ENCODE data around the gene N4BP2L1. TPM values are rescaled to one million over a fixed set of nuclear protein-coding genes. Genes with fewer than 3 reads are reported as not detected.

The N4BP2L1 gene
- total RNA-seq, 4 donors from 2014 or later, result 2.2 to 23.6 (median 10.6) TPM

- Histone ChIP-seq H3K27ac (no peak overlapping the region), H3K9me3 (peaks cover 0 to 12% (median 0%) of the 10 kb centered on the region in 3 donors), H3K4me3 (no peak overlapping the region), H3K4me1 (no peaks in the 10 kb centered on the region), H3K27me3 (no peaks in the 10 kb centered on the region), H3K36me3 (peaks cover 0 to 9% (median 0%) of the 10 kb centered on the region in 3 donors)
- TF ChIP-seq, protein P1, sequence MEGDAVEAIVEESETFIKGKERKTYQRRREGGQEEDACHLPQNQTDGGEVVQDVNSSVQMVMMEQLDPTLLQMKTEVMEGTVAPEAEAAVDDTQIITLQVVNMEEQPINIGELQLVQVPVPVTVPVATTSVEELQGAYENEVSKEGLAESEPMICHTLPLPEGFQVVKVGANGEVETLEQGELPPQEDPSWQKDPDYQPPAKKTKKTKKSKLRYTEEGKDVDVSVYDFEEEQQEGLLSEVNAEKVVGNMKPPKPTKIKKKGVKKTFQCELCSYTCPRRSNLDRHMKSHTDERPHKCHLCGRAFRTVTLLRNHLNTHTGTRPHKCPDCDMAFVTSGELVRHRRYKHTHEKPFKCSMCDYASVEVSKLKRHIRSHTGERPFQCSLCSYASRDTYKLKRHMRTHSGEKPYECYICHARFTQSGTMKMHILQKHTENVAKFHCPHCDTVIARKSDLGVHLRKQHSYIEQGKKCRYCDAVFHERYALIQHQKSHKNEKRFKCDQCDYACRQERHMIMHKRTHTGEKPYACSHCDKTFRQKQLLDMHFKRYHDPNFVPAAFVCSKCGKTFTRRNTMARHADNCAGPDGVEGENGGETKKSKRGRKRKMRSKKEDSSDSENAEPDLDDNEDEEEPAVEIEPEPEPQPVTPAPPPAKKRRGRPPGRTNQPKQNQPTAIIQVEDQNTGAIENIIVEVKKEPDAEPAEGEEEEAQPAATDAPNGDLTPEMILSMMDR (IDR thresholded peaks at IDR 0.05), result no peak
- TF ChIP-seq POLR2A (IDR thresholded peaks at IDR 0.05), result no peak
- intact Hi-C loops (cut with DNase I), result no loop called here
- DNase-seq, result no peak
Observed at GRCh38 chr13:32447894-32448623, 20.1 kb upstream of the N4BP2L1 start.

GRCh38 chr13:32446773-32447465 is 19.0 kb upstream of the N4BP2L1 start:
- H3K27me3 ChIP-seq, result no peaks in the 10 kb centered on the region
- no peak overlapping the region for H3K4me3 ChIP-seq
- peaks cover 0 to 6% (median 0%) of the 10 kb centered on the region in 3 donors for H3K36me3 ChIP-seq
- intact Hi-C loops (cut with DNase I), result no loop called here
- no peak overlapping the region for H3K27ac ChIP-seq
- no peaks in the 10 kb centered on the region for H3K4me1 ChIP-seq
- H3K9me3 ChIP-seq, result peaks cover 0 to 6% (median 0%) of the 10 kb centered on the region in 3 donors
- DNase-seq, result no peak
- TF ChIP-seq POLR2A (IDR thresholded peaks at IDR 0.05), result no peak
- TF ChIP-seq, protein P1 (IDR thresholded peaks at IDR 0.05), result no peak
- WGBS, 2 donors, result 77 to 81% methylated on average over 2 of the region's 2 CpGs

DNA sequence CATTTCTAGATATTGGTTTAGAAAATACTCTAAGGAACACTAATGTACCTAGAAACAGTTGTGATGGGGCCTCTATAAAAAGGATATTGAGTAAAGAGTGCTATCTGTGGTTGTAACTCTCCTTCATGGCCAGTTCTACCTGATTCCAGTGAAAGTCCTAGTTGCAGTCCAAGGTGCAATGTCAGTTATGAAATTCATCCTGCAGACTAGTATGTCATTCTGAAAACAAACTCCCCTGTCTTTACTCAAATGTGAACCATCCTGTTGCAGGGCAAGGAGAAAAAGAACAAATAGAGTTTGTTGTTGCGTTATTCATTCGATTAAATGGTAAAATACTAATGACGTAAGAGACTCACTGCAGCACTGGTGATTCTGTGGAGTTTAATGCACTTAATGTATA is 18.3 kb upstream of the N4BP2L1 start:
- no peak for DNase-seq
- no peaks in the 10 kb centered on the region for H3K27me3 ChIP-seq
- intact Hi-C loops (cut with DNase I), result no loop called here
- 85 to 95% methylated on average over 3 of the region's 3 CpGs for WGBS, 2 donors
- TF ChIP-seq, protein P1 (IDR thresholded peaks at IDR 0.05), result no peak
- TF ChIP-seq POLR2A (IDR thresholded peaks at IDR 0.05), result no peak
- H3K4me3 ChIP-seq, result no peak overlapping the region
- no peaks in the 10 kb centered on the region for H3K36me3 ChIP-seq
- no peaks in the 10 kb centered on the region for H3K9me3 ChIP-seq
- no peaks in the 10 kb centered on the region for H3K4me1 ChIP-seq
- no peak overlapping the region for H3K27ac ChIP-seq

DNA sequence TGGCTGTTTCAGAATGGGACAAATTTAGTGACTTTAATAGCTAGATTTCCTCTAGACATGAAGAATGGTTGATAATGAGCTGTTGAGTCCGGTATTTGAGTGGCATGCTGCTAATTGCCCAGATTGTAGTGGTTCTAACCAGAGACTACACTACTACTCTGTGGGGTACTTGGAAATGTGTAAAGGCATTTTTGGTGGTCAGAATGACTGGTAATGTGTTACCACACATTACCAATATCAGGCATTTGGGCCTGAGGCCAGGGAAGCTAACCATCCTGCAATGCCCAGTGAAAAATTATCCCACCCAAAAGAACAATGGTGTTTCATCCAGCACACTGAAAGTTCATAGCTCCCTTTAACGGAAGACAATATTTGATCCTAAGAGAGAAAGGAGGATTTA is 17.5 kb upstream of the N4BP2L1 start:
- H3K27ac ChIP-seq, result no peak overlapping the region
- no peaks in the 10 kb centered on the region for H3K27me3 ChIP-seq
- H3K4me3 ChIP-seq, result no peak overlapping the region
- no peaks in the 10 kb centered on the region for H3K36me3 ChIP-seq
- no peak for DNase-seq
- 82 to 97% methylated on average over 2 of the region's 2 CpGs for WGBS, 2 donors
- TF ChIP-seq POLR2A (IDR thresholded peaks at IDR 0.05), result no peak
- TF ChIP-seq, protein P1 (IDR thresholded peaks at IDR 0.05), result no peak
- no peaks in the 10 kb centered on the region for H3K9me3 ChIP-seq
- intact Hi-C loops (cut with DNase I), result no loop called here
- H3K4me1 ChIP-seq, result no peaks in the 10 kb centered on the region

- no peaks in the 10 kb centered on the region for H3K36me3 ChIP-seq
- 41 to 46% methylated on average over 2 of the region's 2 CpGs for WGBS, 2 donors
- no peaks in the 10 kb centered on the region for H3K9me3 ChIP-seq
- H3K4me3 ChIP-seq, result no peak overlapping the region
- intact Hi-C loops (cut with DNase I), result no loop called here
- peak; percentile 1 for DNase-seq
- H3K27ac ChIP-seq, result no peak overlapping the region
- no peaks in the 10 kb centered on the region for H3K4me1 ChIP-seq
- H3K27me3 ChIP-seq, result no peaks in the 10 kb centered on the region
- TF ChIP-seq, protein P1 (IDR thresholded peaks at IDR 0.05), result peak in 3 of 6 experiments; percentile 18 to 31 (median 27)
- no peak for TF ChIP-seq POLR2A (IDR thresholded peaks at IDR 0.05)
Observed at GRCh38 chr13:32443111-32443510, 15.2 kb upstream of the N4BP2L1 start.
